HG02981 (cell line): ENCODE measurements around the gene TARBP1.
"Not testable (repeated sequence)": the region's sequence is repeated elsewhere in the genome, so short reads cannot be mapped to it uniquely, and the experiment has no call there.

Source experiments
- ATAC-seq: cut with Tn5 transposase; IDR thresholded peaks from one replicate; pipeline ENCODE4 v1.9.1; 2021; ENCODE audit warnings: mild to moderate bottlenecking, moderate library complexity; ENCODE audit not compliant: unreplicated experiment

TARBP1 gene

DNA sequence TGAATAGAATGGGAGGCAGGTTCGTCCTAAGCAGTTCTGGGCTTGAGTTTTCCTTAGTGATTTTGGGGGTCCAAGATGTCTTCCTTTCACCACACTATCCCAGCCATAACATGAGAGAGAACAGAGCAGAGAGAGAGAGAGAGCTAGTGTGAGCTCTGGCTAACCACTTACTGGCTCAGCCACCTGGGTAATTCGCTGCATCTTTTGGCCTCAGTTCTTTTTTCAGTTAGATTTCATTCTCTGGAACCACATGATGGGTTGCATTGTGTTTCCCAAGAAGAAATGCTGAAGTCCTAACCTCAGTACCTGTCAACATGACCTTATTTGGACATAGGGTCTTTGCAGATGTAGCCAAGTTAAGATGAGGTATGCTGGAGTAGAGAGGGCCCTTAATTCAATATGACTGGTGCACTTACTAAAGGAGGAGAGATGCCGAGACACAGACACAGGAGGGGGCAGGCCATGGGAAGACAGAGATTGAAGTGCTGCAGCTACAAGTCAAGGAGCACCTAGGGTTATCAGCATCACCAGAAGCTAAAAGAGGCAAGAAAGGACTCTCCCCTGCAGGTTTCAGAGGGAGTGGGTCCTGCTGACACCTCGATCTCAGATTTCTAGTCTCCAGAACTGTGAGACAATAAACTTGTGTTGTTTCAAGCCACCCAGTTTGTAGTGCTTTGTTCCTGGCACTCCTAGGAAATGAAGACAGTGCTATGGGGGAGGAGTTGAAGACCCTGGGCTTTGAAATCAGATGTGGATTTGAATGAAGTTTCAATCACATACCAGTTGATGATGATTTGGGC lies 26.2 kb upstream of the TARBP1 start:
- no peak for ATAC-seq

DNA sequence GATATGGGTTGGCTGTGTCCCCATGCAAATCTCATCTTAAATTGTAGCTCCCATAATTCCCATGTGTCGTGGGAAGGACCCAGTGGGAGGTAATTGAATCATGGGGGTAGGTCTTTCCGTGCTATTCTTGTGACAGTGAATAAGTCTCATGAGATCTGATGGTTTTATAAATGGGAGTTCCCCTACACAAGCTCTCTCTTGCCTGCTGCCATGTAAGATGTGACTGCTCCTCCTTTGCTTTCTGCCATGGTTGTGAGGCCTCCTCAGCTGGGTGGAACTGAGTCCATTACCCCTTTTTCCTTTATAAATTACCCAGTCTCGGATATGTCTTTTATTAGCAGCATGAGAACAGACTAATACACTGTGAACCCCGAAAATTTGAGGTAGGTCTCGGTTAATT lies 25.3 kb upstream of the TARBP1 start:
- ATAC-seq = not testable (repeated sequence)

DNA sequence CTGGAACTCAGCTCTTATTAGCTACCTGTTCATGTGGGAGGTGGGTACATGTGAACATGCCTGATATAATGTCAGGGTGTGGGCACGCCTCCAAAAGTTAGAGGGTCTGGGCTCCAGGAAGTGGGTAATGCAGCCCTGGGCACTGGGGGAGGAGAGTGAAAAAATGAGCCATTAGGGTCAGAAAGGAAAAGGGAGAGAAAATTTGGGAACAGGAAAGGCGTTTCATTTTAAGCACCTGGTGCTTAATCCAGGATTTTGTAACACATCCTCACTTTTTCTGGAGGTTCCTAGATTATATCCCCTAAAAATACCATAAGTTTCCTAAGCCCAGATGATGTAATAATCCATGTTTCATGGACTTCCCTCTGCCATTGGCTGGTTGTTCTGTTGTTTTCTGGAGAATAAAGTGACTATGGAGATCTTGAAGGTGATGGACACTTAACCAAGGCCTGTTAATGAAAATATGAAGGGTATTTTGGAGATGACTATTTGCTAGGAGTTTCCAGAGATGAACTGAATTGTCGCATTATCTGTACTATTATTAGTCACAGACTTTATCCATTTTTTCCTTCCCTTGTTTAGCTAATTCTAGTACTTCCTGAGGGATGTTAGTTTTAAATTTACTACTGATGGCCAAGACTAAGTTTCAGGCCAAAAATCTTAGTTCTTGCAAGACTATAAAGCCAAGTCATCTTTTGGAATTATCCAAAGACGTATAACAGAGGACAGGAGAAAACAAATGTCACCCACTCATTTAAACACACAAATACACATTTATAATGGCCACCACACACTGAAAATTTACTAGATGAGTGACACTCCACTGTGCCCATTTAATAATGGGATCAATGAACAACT lies 24.4 kb upstream of the TARBP1 start:
- ATAC-seq = no peak

DNA sequence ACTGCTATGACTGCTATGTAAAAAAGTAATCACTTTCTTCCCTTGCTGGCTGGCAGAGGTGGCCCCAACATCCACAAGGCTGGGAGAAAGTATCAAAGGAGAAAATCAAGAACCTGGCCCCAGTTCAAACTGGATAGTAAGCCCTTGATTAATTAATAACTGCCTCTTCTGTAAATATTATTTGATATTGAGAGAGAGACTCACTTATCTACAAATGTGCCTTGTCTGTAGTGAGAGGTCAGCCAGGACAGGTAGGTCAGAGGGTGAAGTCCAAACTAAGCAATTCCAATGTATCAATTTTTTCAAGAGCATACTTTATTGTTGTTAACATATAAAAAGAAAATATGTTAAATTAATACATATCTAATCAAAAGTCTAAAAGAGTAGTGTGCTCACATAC lies 23.8 kb upstream of the TARBP1 start:
- ATAC-seq = no peak

DNA sequence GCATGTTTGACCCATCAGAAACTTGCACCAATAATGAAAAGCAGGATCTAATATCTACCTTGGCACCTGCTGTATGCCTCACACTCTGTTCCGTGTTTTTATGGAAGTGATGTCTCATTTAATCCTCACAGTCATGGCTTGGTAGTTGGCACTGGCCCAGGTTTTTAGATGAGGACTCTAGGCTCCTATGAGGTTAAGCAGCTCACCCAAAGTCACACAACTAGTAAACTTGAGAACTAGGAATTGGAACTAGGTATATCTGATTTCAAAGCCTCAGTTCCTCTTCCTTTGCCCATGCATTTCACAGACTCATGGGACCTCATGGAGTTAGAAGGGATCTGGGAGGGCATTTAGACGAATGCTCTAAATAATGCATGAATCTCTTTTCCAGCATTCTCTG lies 21.3 kb upstream of the TARBP1 start:
- no peak for ATAC-seq

DNA sequence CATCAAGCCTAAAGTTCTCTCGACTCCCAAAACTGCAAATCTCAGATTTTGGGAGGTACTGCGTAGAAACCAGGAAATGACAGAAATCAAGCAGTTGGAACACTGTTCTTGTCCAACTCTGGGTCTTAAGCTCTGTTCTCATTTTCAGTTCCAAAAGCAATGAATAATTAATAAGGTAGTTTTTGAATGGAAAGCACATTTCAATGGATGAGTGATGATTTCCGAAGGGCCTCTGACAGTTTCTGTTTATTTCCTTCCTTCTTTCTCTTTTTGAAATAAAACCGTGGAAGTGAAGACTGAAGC lies 20.9 kb upstream of the TARBP1 start:
- no peak for ATAC-seq

DNA sequence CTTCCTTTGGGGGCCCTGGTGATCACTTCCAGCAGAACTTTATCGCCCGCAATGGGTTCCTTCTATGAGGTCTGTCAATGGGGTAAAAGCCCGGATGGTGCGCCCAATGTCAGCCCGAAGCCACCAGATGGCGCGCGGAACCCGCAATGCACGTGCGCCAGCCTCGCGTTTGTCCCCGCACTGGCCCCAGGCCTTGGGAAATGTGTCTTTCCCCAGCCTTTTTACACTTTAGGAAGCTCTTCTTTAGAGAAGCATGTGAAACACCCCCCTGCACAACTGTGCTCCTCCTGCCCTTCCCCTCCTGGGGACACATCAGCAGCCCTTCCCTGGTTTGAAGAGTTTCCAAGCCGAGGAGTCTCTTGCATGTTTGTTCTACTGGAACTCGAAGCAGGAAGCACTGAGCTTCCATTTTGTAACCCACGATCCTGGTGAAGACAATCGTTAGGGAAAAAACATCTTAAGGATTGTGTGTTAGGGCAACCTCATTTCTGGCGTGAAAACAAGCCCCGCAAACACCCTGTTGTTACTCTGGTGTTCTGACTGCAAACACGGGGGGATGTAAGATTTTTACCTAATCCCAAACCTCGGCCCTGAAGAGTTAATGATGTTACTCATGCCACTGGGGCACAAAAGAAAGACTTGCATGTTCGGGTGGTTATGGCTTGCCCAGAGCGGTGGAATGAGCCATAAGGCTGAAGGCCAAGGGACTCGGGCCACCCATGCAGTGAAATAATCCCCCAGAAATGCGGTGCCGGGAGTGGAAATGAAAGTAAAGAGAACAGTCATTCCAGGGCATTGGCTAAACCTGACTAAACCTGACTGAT lies 20.4 kb upstream of the TARBP1 start:
- ATAC-seq = peak; percentile 38

DNA sequence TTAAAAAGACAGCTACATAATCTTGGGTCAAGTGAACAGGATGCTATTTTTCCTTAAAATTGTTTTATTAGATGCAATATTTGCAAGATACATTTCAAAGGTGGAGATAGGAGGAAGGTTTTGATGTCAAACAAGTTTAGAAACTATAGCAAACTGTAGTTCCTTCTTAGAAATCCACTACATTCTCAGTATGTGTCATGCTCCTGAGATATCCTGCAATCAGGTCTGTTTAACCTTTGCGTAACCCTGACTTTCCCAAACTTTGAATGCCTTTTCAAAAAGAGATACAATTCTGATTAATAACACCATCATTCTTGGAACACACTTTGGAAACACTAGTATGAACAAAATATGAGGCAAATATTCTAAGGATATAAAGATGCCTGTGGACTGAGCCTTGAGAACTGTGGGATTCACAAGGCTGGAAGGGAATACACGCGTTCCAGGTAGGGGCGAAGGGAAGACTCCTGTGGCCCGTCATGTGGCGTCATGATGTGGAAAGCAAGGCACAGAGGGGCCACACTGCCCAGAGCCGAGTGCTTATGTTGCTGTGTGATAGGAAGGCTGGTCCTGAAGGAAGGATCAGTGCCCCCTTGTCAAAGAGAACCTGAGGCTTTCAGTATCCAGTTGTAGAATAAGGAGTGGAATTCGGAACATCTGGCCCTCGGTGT lies 19.6 kb upstream of the TARBP1 start:
- ATAC-seq = no peak

DNA sequence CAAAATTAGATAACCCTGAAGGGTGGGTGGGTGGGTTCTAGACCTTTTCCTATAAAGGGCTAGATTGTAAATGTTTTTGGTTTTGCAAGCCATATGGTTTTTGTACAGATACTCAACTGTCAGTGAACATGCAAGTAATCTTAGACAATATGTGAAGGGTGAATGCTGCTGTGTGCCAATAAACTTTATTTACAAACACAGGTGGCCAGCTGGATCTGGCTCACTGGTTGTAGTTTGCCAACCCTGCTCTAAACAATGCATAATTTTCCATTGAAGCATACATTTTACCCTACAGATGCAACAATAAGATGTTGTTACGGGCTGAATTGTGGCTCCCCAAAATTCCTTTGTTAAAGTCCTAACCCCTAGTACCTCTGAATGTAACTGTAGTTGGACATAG lies 18.6 kb upstream of the TARBP1 start:
- no peak for ATAC-seq

DNA sequence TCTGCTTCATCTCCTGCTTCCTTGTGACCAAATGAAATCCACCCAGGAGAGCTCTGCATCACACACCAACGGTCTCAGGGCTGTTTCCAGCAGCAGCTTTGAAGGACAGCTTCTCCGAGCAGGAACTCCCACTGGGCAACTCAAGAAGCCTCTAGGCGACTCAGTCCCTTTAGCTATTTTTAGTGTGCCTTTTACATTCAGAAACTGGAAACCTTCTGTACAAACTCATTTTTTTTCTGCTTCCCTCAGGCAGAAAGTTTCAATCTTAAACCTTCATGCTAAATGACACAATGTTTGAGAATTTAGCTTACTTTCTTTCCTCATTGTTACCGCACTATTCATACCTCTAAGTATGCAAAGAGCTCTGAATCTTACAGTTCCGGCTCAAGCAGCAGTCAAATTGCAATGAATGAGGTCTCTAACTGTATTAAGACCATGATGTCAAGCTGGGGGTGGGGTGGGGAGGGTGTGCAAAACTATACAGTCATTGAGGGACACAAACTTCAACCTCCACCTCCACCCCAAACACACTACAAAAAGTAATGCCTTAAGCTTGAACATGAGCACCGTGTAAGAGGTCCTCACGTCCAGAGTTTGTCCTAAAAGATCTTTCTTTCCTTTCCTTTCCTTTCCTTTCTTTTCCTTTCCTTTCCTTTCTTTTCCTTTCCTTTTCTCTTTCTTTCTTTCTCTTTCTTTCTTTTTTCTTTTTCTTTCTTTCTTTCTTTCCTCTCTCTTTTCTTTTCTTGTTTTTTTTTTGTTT lies 16.4 kb upstream of the TARBP1 start:
- ATAC-seq = peak; percentile 77

DNA sequence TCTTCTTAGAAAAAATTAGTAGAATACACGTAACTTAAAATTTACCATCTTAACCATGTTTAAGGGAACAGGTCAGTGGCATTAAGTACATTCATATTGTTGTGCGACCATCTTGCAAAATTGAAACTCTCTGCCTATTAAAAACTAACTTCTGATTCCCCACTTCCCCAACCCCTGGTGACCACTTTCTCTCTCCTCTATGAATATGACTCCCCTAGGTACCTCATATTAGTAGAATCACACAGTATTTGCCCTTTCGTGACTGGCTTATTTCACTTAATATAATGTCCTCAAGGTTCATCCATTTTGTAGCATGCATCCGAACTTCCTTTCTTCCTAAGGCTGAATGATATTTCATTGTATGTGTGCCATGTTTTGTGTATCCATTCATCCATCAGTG lies 15.1 kb upstream of the TARBP1 start:
- ATAC-seq = no peak

DNA sequence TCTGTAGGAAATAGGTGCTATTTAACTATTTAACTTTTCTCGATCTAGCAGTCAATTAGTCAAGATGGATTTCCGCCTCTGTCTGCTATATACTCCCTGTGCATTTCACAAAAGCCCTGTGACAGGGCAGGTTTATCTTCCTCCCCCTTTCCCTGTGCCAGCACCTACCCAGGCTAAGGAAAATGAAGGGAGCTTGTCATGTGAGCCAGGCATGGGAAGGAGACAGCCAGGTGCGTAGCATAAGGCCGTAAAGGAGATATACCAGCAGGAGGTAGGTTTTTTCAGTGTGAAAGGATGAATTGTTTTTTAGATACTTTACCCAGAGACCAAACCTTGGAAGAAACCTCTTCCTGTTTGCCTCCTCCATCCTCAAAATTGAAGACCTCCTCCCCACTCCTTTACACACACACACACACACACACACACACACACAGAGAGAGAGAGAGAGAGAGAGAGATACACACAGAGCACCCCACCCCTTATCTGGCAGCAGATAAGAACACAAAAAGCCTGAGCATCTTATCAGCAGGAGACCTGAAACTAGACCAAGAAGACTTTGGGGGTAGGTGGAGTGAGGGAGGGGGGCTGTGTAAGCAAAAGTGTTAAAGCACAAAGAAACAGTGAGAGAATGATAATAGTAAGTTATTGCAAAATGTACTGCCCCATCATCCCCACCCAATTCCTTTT lies 12.0 kb upstream of the TARBP1 start:
- no peak for ATAC-seq

DNA sequence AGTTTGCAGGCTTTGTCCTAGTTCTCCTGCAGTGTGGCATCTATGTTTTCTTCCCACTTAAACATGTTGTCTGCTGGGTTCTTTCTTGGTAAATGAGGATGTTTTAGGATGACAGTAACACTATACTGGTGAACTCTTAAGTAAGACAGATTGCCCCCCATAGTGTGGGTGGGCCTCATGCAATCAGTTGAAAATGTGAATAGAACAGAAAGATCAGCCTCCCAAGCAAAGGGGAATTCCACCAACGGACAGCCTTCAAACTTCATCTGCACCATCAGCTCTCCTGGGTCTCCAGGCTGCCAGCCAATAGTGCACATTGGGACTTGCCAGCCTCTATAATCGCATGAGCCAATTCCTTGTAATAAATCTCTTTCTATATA lies 10.7 kb upstream of the TARBP1 start:
- no peak for ATAC-seq

DNA sequence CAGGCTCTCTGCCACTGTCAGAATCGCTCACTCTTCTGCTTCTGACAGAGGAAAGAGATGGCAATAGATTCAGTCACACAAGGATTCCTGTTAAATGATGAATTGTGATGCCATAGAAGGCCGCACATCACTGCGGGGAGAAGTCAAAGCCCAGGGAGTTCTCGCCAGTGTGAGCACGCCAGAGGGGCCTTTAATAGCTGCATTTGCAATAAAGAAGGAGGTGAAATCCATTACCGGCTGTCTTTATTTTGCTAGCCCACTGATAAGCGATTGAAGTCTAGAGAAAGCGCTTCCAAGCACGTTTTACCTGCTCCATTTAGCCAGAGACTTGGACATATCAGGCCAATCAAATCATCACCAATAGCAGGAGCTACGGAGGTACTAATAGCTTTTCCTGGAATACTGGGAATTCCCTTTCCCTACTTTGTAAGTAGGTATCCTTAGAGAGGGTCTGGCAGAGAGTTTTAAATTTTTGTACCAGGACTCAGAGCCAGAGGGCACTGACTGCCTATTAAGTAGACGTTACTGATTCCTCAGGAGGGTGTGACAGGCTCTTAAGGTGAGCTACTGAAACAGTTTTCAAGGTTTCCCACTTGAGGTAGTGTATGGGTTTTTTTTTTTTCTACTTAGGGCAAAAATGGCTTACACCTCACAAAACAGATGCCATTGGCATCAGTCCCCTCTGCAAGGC lies 10.2 kb upstream of the TARBP1 start:
- no peak for ATAC-seq

DNA sequence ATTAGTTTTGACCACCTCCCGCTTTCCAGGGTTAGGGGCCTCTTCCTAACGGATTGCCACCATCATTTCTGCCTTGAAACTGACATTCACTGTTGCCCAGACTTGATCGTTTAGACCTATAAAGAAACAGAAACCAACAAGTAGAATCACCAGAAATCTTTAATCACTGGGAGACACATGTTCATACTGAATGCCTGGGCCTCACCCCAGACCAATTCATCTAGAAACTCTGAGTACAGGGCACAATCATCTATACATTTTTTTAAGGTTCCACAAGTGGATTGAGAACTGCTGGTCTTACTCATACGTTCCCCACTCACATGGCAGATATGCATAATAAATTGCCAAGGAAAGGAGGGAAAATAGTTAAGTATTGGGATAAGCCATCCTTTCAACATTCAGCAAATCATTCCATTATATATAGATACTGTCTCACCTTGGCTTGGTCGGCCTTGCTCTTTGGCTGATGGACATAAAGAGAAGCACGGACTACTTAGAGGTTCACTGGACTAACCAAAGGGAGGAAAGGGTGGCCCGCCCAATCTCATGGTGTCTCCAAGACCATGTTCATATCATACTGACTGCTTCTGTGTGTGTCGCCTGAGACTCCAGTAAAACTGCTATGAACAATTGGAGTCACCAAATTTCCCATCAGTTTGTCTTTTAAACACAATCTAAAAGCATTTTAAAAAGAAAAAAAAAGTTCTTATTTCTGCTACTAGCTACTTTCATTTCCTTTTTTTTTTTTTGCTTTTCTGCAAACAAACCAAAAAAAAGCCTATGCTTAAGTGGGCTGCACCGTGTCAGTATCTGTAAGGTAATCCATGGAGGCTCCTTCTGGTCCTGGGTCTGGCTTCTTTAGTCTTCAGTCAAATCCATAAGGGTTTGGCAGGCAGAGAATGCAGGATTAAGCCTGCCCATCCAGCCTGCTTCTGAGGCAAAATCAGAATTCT lies 9.4 kb upstream of the TARBP1 start:
- ATAC-seq = peak; percentile 47

DNA sequence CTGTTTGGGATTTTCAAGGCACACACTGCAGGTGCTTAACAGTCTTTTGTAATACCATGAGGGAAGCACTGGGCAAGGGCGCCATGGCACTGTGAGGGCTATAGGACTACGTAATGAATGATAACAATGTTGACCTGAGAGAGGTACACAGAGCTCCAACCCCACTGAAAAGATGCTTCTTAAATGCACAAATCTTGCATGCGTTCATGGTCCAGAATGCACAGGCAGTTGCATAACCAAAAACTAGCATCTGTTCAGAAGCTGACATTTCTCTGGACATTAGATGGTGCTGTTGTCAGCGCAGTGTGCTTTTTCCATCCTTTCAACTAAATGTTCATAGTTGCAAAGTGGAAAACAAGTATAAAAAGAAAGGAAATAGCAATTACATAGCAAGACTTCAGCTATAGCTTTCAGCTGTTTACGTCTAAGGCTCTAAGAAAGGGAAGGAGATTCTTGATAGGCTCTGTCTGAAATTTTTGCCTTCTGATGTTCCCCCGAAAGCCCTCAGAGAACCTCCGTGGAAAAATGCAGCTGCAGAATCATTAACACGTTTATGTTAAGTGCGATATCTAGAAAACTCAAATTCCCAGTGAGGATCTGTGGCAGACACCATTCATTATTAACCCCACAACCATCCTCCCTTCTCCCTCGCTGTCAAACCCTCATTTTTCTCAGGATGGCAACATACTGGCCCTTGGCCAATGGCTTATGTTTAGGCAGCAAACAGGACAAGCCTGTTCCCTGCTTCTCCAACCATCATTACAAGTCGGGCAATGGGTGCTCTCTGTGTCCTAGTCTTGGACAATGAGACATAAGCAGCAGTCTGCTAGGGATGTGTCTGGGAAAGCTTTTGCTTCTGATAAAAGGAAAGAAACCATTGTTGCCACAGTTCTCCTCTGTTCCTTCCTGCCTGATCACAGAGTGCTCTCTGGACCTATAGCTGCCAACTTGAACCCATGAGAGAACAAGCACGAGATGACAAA lies 8.2 kb upstream of the TARBP1 start:
- ATAC-seq = no peak
